ENCODE data around the gene PRRC2B.

PRRC2B gene

GRCh38 chr9:131409458-131409992 lies 15.6 kb downstream of the PRRC2B start:
- no peak for DNase-seq (ENCODE audit: low spot score)

- no peak for DNase-seq (ENCODE audit: low spot score)
Measured at GRCh38 chr9:131410044-131410491, 16.2 kb downstream of the PRRC2B start.

- peak; percentile 69 for DNase-seq (ENCODE audit: low spot score)
Measured at GRCh38 chr9:131411719-131412681, 18.1 kb downstream of the PRRC2B start.

- no peak for DNase-seq (ENCODE audit: low spot score)
Measured at GRCh38 chr9:131416509-131416908, 22.6 kb downstream of the PRRC2B start.

GRCh38 chr9:131417264-131418142 lies 23.6 kb downstream of the PRRC2B start:
- DNase-seq (ENCODE audit: low spot score), result no peak

- DNase-seq (ENCODE audit: low spot score), result peak; percentile 86
Measured at GRCh38 chr9:131418143-131419025, 24.5 kb downstream of the PRRC2B start.

- DNase-seq (ENCODE audit: low spot score), result peak; percentile 54
Measured at GRCh38 chr9:131419026-131419614, 25.2 kb downstream of the PRRC2B start.

- no peak for DNase-seq (ENCODE audit: low spot score)
Measured at GRCh38 chr9:131419716-131420115, 25.8 kb downstream of the PRRC2B start.

- DNase-seq (ENCODE audit: low spot score), result peak; percentile 55
Measured at GRCh38 chr9:131420980-131421624, 27.2 kb downstream of the PRRC2B start.

- DNase-seq (ENCODE audit: low spot score), result no peak
Measured at GRCh38 chr9:131421691-131422090, 27.8 kb downstream of the PRRC2B start.

- peak; percentile 56 for DNase-seq (ENCODE audit: low spot score)
Measured at GRCh38 chr9:131422241-131422792, 28.4 kb downstream of the PRRC2B start.

- peak; percentile 79 for DNase-seq (ENCODE audit: low spot score)
Measured at GRCh38 chr9:131423171-131423581, 29.3 kb downstream of the PRRC2B start.

- no peak for DNase-seq (ENCODE audit: low spot score)
Measured at GRCh38 chr9:131426545-131426944, 32.7 kb downstream of the PRRC2B start.

- DNase-seq (ENCODE audit: low spot score), result no peak
Measured at GRCh38 chr9:131429121-131430012, 35.5 kb downstream of the PRRC2B start.

GRCh38 chr9:131432050-131432449 lies 38.2 kb downstream of the PRRC2B start:
- no peak for DNase-seq (ENCODE audit: low spot score)

GRCh38 chr9:131432597-131433301 lies 38.9 kb downstream of the PRRC2B start:
- DNase-seq (ENCODE audit: low spot score), result no peak

GRCh38 chr9:131433302-131433854 lies 39.5 kb downstream of the PRRC2B start:
- DNase-seq (ENCODE audit: low spot score), result no peak

GRCh38 chr9:131434673-131435072 lies 40.8 kb downstream of the PRRC2B start:
- DNase-seq (ENCODE audit: low spot score), result no peak

Data from pons (tissue), 1 donor.